Mammary epithelial cell (primary cell): ENCODE results near the gene MARF1.

Source experiments
- EZH2 ChIP-seq: IDR thresholded peaks from 2 replicates; pipeline ENCODE4 v1.6.1; 2012; ENCODE audit warnings: low read length, inconsistent platforms, borderline replicate concordance
- TF ChIP-seq, protein P1 (sequence below), 2 donors: IDR thresholded peaks in 1 of 2; conservative IDR thresholded peaks in 1 of 2; 2 replicates each; pipeline ENCODE4 v1.5.1; 2011 to 2012; ENCODE audit warnings: inconsistent platforms in 2 of 2, low read length in 2 of 2, mild to moderate bottlenecking in 2 of 2, control low read depth in 1 of 2, low read depth in 1 of 2; ENCODE audit not compliant: insufficient read depth in 1 of 2; ENCODE audit errors: extremely low read depth in 1 of 2

- TF ChIP-seq, protein P1, sequence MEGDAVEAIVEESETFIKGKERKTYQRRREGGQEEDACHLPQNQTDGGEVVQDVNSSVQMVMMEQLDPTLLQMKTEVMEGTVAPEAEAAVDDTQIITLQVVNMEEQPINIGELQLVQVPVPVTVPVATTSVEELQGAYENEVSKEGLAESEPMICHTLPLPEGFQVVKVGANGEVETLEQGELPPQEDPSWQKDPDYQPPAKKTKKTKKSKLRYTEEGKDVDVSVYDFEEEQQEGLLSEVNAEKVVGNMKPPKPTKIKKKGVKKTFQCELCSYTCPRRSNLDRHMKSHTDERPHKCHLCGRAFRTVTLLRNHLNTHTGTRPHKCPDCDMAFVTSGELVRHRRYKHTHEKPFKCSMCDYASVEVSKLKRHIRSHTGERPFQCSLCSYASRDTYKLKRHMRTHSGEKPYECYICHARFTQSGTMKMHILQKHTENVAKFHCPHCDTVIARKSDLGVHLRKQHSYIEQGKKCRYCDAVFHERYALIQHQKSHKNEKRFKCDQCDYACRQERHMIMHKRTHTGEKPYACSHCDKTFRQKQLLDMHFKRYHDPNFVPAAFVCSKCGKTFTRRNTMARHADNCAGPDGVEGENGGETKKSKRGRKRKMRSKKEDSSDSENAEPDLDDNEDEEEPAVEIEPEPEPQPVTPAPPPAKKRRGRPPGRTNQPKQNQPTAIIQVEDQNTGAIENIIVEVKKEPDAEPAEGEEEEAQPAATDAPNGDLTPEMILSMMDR (conservative IDR thresholded peaks at IDR 0.05 in 1 of 2, IDR thresholded peaks at IDR 0.05 in 1 of 2; ENCODE audit: extremely low read depth in 1 of 2, insufficient read depth in 1 of 2, low read depth in 1 of 2, low read length in 2 of 2), result no peak
- TF ChIP-seq EZH2, result no peak
These were observed 6.7 kb upstream of the MARF1 start for GRCh38 chr16:15649727-15650018.
